HG02973 (cell line): ENCODE measurements around the gene PAXX.

ENCODE experiments used
- ATAC-seq: cut with Tn5 transposase; IDR thresholded peaks from one replicate; pipeline ENCODE4 v1.9.1; 2021; ENCODE audit warnings: moderate library complexity; ENCODE audit not compliant: unreplicated experiment

PAXX gene

GRCh38 chr9:136964833-136965422 lies 27.3 kb upstream of the PAXX start:
- no peak for ATAC-seq

GRCh38 chr9:136965771-136966484 lies 26.3 kb upstream of the PAXX start:
- ATAC-seq: no peak

- ATAC-seq: no peak
Measured at GRCh38 chr9:136968333-136969127, 23.7 kb upstream of the PAXX start.

DNA sequence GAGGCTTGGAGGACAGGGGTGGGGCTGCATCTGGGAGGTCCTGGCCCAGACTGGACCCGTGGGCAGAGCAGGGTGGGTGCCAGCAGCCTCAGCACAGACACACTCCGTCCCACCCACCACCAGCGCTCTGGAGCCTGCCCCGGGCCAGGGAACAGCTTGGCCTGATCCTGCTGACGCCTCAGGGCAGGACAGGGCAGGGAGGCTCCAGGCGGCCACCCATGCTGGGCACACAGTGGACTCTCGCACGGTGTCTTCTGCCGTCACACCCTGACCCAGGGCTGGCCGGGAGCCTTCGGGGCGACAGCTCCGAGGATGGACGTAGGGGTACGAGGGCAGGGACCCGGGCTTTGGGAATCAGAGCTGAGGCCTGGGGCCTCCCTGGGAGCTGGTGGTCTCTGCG lies 23.1 kb upstream of the PAXX start:
- no peak for ATAC-seq

GRCh38 chr9:136969774-136970173 lies 22.4 kb upstream of the PAXX start:
- no peak for ATAC-seq

DNA sequence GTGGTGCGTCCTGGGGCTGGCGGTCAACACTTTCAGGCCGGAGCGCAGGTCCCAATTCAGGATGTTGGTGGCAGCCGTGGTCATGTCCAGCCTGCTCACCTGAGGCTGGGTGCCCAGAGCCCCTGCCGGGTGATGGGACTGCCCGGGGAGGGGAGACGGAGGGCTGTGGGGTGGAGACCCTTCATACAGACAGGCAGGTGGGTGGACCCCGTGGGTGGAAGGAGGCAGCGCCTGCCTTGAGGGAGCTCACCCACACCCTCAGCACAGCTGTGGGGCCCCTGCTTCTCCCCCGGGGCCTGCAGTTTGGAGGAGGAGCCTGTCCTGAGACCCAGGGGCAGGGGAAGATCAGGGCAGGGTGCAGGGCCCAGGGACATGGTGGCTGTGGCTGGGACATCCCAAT lies 21.9 kb upstream of the PAXX start:
- ATAC-seq: no peak

GRCh38 chr9:136971746-136972145 lies 20.5 kb upstream of the PAXX start:
- no peak for ATAC-seq

DNA sequence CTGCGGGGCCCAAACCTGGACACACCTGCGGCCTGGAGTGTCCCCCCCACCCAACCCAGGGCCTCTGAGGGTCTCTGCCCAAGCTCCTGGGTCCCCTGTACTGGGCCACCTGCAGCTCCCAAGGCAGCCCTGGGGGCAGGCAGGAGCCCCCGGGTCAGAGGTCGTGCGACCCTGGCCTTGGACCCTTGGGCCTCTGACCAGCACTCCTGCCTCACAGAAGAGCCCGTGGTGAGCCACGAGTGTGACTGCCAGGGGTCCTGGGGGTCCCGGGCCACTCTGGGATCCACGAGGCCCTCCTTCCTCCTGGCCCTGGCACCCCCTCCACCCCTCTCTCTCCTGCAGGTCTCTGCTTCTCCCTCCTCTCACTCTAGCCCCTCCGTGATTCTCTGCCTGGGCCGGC lies 19.9 kb upstream of the PAXX start:
- ATAC-seq: no peak

GRCh38 chr9:136972743-136973142 lies 19.5 kb upstream of the PAXX start:
- no peak for ATAC-seq

DNA sequence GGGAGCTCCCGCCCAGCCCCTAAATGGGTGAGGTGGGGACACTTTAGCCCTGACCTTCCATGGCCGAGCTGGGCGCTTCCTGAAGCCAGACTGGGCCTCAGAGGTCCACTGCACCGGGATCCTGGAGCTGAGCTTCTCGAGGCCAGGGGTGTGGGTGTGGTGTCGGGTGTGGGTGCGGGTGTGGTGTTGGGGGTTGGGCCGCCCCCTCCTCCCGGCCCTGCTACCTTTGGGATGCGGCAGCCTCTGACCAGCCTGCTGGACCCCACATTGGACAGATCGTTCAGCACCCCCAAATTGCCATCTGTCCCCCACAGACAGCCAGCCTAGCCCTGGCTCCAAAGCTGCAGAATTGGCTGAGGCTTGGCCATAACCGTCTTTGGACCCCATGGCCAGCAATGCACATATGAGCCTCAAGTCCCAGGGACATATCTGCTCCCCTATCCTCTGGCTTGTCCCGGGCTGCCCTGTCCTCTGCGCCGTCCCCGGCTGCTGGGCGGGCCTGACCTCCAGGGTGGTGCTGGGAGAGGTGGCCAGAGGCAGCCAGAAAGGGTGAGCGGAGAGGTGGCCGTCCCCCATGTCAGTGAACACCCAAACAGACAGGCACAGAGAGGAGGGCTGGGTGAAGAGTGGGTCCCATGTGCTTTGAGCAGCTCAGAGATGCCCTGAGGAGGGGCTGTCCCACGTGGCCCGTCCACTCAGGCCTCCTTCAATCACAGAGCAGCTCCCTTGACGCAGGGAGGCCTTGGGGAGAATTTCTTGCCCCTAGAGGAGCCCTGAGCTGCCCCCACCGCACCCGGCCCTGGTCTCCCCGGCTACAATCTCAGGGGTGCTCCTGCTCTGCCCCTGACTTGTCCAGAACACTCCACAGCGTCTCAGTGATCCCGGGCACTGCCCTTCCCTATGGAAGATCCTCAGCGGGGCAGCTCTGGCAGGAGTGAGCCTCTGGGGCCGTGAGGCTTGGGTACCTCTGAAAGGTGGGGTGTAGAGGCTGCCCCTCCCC lies 18.3 kb upstream of the PAXX start:
- ATAC-seq: no peak

DNA sequence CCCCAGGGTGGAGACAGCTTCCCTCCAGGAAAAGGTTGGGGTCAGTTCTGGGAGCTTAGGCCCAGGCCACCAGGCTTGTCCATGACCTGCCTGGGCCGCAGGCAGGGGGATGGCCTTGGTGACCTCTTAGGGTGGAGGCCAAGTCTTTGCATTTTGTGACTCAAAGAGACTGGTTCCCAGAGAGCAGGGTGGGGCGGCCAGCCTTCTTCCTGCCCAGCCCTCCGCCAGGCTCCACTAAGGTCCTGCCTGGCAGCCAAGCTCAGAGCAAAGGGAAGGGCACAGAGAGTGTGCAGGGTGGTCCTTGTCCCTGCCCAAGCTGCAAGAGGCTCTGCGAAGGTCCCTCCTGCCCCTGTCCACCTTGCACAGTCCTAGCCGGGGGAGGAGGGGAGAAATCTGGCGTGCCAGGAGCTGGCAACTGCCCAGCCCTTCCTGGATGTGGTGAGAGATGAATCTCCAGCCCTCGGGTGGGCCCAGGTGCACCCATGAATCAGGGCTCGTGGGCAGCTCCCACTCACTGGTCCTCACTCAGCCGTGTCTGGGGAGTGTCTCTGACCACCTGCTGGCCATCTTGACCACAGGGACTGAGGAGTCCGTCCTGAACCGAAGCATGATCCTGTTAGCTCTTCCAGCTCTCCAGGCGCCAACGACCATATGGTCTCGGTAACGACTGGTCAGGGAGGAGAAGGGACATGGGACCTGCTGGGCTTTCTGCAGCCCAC lies 17.2 kb upstream of the PAXX start:
- no peak for ATAC-seq

- no peak for ATAC-seq
Measured at GRCh38 chr9:136975644-136976043, 16.6 kb upstream of the PAXX start.

DNA sequence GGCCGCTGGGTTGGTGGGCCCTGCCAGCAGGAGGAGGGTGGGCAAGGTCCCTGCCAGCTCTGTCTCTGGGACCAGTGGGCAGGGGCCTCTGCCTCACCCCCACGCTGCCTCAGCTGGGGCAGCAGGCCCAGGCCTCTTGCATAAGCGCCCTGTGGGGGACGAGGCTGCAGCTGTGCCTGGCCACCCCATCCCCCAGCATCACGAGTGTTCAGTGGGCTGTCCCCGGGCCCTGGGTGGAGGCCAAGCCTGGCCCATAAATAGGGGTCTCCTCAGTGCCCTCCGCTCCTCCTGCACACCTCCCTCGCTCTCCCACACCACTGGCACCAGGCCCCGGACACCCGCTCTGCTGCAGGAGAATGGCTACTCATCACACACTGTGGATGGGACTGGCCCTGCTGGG lies 15.0 kb upstream of the PAXX start, which contains the start of gene PTGDS:
PTGDS (plus strand) TSS at position 282 of the 400 bp plus-strand sequence; CDS start at position 357, 75 bp downstream.
- ATAC-seq: no peak

- no peak for ATAC-seq
Measured at GRCh38 chr9:136977649-136978072, 14.6 kb upstream of the PAXX start.

- ATAC-seq: no peak
Measured at GRCh38 chr9:136978073-136978864, 14.0 kb upstream of the PAXX start.

GRCh38 chr9:136978865-136979544 lies 13.2 kb upstream of the PAXX start:
- no peak for ATAC-seq

DNA sequence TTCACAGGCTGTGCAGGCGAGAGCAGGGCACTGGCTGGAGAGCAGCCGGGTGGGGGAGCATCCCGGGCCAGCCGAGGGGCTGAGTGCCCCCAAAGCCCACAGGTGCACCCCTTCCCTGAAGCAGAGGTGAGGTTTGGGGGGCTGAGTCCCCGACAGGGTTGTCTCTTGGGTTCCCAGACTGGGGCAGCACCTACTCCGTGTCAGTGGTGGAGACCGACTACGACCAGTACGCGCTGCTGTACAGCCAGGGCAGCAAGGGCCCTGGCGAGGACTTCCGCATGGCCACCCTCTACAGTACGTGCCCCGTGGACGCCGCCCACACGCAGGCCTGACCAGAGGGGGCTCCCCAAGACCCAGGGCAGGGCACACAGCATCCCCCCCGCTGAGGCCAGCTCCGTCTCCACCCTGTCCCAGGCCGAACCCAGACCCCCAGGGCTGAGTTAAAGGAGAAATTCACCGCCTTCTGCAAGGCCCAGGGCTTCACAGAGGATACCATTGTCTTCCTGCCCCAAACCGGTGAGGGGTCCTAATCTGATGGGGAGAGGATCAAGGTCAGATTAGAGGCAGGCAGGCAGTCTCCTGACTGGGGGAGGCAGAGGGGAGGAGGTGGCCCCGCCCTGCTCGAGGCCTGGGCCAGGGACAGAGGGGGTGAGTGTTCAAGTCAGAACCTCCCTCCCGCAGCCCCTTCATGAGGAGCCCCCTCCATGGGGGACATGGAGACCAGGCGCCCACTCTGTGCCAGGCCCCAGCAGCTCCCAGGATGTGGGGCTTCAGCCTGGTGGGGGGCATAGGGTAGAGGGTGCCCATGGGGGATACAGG lies 12.2 kb upstream of the PAXX start:
- no peak for ATAC-seq
